ENCODE data around the gene NEK6.

Gene NEK6

DNA sequence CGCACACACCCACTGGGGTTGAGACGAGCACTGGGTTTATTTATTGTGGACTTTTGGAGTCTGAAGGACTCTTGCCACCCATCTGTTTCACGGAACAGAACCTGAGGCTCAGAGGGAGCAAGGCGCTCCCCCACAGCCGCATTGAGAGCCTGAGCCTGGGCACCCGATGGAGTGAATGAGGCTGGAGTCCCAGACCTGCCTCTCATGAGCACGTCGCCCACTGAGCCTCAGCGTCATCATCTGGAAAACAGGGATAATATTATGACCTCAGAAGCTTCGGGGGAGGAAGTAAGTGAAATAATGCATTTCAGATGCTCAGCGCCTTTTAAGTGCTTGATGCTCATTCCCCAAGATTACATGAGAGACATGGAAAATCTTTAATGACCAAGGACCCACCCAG, 5.5 kb downstream of the NEK6 start:
- DNase-seq: no peak

DNA sequence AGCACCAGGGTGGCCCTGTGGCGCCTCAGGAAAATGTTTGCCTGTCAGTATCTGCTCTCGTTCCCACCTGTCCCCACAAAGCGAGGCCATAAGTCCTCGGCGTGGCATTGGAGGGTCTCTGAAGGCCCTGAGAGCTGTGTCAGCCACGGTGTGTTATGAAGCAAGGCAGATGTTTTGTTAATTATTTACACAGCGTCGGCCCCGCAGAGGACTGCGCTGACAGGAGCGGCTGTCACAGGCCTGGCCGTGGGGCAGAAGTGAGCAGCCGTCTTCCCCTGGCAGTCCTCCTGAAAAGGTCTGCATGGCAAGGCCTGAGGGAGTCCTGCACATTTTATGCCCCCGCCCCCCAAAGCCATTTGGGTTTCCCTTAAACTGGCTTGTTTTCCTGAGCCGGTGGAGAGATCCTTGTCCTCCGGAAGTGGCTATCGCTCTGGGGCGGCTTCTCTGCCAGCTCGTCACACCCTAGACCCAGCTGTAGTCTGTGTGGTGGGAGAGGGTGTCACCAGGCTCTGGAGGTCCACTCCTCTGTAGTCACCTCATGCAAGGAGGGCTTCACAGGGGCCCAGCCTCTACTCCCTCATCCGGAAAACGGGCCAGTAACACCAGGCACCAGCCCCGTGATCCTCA, 6.2 kb downstream of the NEK6 start:
- no peak for DNase-seq

DNA sequence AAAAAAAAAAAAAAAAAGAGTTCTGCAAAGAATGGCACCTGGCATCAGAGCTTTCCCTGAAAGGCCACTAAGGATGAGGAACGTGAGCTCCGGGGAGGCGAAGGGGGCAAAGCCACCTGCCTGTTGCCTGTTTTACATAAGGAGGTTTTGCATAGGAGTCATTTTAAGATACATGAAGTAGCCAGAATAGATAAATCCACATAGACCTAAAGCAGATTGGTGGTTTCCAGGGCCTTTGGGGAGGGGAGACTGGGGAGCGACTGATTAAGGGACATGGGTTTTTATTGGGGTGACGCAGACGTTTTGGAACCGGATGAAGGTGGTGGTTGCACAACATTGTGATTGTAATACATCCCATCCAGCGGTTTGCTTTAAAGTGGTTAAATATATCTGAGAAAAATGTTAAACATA, 7.1 kb downstream of the NEK6 start:
- no peak for DNase-seq

DNA sequence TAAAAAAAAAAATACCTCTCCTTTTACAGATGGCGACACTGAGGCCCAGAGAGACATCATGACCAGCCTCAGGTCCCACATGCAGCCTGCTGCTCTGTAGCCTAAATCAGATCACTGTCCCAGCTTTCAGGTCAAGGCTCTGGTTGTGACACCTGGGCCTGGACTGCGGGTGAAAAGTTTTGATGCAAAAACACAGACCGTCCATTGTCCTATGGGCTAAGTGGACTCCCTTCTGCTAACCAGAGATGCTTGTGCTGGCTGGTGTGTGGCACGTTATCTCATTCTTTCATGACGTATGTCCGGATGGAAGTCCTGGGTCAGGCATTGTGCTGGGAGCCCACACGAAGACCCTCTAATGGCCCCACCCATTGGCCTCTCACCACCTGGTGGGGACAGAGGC, 7.8 kb downstream of the NEK6 start:
- no peak for DNase-seq

DNA sequence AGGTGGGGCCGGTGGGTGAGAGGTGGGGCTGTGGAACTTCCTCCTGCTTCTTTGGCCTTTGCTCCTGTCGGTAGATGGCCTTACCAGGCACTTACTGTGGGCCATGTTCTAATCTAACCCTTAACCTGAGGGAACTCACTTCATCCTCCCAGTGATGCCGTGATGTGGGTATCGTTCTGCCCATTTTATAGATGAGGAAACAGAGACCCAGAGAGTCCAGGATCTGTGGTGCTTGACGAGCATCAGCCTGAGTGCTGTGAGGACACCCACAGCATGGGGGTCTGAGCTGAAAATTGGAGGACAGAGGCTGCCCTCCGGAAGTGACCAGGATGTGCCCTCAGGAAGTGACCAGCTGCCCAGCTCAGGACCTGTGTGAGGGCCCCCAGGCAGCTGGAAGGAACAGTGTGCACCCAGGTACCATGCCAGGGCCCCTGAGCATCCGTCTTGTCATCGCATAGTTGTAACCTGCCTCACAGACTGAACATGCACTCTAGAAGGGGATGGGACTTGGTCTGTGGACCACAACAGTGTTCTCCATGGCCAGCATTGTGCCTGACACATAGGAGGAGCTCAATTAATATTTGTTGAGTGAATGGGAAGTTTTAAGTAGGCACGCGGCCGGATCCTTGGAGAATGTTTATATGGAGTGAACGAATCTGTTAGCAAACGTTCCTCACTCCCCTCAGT, 8.5 kb downstream of the NEK6 start:
- no peak for DNase-seq

DNA sequence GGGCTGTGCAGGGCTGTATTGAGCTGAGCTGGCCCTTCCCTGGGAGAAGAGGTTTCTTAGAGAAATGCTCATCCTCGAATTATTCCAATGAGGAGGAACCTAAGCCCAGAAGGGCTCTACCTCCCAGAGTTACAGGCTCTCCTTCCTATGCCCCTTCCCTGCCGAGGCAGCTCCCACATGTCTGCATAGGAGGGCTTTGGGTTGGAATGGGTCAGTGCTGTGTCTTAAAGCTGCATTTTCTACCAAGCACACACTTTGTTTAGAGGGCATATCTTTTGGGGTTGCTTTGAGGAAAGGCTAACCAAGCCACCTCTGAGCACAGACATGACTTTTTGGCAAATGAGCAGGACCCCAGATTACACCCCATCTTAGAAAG, 9.1 kb downstream of the NEK6 start:
- no peak for DNase-seq

DNA sequence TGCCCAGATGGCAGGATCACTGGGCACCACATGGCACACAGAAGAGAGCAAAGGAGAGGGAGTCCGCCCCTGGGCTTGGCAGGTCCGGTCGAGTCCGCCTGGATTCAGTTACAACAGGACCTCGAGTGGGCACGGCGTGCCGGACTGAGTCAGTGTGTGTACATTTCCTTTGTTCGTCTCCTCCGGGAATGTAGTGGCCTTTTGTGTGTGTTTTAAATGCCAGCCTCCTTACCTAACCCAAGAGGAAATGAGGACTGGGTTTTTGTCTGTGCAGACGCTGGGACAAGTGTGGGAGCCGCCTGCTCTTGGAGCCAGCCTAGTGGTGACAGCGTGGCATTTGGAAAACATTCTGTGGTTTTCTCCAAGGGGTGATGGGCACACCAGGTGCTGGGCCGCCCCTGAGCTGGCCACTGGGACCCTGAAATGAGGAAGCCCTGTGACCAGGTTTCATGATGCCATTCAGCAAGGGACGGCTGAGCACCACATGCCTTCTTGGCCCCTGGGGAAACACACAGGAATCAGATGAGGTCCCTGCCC, 9.6 kb downstream of the NEK6 start:
- no peak for DNase-seq

DNA sequence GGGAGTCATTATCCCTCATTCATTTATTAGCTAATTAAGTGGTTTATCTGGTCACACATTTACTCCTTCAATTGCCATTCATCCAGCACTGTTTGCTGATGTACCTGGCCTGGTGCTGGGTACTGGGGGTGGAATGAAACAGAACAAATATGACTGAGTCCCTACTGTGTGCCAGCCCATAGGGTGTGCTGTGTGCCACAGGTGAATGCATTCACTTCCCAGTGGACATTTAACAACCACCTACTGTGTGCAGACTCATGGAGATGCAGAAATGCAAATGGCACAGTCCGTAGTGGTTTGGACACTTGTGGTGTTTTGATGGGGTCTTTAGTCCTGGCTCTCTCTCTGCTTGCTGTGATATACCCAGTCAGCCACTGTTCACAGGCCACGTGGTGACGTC, 10.5 kb downstream of the NEK6 start:
- no peak for DNase-seq

DNA sequence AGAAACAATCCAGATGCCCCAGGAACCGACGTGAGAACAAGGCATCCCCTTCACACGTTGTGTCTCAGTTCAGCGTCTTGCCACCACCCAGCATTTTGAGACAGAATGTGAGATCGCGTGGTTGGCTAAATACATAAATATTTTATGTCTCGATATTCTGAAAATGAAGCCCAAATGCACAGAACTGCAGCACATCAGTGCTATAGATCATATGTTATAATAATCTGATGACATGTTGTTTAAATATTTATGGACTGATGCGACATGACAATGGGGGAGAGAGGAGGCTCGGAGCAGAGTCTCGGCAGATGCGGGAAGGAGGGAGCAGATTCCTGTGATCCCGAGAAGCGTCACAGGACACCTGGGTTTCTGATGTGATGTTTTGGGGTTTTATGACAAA, 10.9 kb downstream of the NEK6 start:
- DNase-seq: no peak

DNA sequence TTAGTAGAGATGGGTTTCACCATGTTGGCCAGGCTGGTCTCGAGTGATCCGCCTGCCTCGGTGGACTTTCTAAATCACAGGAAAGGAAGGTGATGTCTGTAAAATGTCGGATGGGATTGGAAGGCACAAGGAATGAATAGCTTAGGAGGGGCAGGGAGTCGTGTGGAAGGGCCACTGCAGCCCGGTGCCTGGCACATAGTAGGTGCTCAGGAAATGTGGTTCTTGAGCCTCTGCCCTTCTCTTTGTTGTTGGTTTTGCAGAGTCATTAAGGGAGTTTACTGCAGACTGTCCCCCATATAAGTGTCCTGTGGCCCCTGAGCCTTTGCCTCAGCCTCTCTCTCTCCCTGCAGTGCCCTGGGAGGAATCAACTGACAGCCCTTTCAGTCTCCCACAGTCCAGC, 11.8 kb downstream of the NEK6 start:
- no peak for DNase-seq

DNA sequence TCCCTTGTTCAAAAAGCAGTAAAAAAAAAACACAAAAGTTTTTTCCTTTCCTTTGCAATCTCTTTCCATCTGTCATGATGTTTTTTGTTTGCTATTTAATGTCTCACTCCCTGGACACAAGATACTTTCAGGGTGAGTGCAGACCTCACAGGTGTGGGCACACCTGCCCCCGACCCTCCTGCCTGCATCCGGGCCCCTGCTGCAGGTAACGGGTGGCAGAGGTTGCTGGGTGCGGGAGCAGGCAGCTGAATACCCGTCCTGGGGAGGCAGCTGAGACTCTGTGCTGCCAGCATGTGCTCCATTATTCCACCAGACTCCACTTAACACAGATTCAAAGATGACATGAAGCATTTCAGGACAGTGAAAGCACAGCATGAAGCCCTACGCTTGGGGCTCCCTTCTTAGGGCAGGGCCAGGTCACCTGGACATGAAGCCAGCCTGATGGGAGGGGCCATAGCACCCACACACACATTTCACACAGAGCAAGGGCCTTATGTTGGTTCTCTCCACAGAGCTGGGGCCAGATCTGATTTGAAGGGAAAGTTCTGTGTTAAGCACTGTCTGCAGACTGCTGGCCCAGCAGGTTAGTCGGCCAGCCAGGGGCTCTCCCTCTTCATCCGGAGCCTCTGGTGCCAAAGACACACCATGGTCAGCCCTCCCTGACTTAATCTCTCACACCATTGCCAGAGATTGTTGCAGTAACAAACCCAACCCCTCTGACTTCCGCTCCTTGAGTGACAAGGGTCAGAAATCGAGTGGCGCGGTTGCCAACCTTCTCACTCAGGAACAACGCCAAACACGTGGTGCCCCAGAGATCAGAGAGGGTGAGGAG, 13.0 kb downstream of the NEK6 start:
- DNase-seq: no peak

DNA sequence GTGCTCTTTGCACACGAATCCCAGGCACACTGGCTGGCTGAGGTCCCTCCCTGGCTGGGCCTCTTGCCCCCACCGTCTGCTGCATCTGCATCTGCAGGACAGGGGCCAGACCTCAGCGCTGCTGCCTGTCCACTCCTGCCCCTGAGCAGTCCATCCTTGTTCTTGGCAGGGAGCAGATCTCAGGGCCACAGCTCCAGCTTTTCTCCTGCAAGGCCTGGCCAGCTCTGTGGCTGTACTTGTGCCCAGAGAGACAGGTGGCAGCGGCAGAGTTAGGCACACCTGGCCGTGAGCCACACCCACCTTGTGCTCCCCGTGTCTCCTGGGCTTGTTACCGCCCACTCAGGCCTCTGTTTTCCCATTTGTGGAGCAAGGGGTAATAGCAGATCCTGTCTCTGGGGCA, 13.9 kb downstream of the NEK6 start:
- no peak for DNase-seq

DNA sequence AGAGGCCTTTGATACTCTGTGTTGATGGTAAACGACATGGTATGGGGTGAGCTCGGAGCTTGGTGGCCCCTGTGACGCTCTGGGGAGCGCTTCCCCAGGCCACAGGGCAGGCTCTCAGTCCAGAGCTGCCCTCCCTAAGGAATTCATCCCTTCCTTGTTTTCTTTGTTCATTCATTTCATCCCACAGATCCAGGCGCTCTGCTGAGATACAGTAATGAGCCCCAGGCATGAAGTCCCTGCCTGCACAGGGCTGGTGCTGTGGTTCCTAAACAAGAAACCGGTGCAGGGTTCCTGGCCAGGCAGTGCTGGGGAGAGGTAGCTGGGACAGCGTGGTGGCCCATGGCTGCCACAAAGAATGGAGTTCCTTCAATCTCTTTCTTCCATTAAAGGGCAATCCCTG, 14.4 kb downstream of the NEK6 start:
- DNase-seq: no peak

DNA sequence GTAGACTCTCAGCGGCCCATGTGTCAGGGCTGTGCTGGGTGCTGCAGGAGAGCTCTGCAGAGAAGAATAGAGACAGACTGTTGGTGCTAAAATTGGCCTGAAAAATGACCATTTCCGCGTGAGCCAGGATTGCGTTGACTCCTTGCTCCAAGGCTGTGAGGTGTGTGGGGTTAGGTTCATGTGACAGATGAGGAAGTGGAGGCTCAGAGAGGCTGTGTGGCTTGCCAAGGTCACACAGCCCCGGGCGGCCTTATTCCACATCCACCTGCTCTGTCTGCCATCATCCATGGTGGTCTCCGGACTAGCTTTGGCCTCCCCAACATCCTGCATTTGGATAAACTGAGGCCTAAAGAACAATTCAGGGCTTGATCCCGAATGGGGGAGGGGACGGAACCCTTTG, 15.2 kb downstream of the NEK6 start:
- no peak for DNase-seq

DNA sequence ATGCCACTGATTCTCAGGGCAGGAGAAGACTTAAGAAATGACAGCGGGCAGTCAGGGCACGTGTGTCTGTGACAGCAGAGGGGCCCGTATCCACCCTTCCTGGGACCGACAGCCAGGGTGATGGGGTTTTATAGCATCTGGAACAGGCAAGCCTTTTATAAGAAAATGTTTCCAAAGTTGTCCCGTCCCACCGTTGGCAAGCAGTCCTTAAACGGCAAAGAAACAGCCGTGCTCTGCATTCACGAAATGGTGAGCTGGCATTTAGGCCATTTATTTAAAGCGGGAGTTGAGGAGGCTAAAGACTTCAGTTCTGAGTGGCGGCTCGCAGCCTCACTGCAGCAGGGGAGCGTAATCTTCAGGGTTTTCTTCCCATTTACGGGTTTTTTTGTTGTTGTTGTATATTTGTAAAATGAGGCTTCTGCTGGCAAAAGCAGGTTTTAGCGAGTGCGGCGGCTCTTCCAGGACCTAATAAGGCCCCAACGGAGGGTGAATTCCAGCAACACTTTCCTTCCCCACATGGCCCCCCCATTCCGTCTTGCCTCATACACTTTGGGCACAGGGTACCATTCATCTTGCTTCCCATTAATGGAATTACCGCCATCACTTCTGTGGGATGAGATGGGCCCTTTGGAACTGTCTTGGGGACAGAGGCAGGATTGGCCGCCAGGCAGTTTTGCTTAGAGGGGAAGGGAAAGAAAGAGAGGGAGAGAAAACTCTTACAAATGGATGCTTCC, 15.8 kb downstream of the NEK6 start:
- no peak for DNase-seq

DNA sequence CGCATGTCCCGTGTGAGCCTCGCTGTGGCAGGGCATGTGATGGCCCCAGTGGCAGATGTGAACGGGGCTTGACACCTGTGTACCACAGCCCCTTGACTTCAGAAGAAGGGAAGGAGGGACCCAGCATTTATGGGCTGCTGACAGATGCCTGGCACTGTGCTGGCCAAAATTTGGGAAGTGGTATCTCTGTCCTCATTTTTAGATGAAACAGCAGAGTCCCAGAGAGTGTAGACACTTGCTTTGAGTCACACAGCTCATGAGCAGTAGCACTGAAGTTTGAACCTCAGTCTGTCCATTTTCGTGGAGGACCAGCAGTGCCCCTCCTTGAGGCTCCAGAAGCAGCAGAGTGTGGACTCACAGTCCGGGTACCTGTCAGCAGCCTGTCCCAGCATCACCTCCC, 16.5 kb downstream of the NEK6 start:
- no peak for DNase-seq

DNA sequence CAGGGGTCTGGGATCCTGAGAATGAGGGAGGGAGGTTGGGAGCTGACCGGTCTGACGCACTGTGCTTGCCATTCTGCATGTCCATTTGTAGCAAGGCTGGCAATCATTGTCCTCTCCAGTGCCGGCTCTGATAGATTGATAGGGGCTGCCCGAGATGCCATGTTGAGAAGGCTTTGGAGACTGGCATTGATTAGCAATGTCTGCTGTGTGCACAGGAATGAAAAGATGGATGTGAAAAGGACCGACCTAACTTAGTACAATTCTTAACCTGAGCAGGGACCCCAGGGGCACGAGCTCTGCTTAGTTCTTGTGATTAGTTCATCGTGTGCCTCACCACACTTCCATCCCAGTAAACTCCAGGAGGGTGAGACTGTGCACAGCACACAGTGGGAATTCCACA, 17.0 kb downstream of the NEK6 start:
- DNase-seq: no peak

DNA sequence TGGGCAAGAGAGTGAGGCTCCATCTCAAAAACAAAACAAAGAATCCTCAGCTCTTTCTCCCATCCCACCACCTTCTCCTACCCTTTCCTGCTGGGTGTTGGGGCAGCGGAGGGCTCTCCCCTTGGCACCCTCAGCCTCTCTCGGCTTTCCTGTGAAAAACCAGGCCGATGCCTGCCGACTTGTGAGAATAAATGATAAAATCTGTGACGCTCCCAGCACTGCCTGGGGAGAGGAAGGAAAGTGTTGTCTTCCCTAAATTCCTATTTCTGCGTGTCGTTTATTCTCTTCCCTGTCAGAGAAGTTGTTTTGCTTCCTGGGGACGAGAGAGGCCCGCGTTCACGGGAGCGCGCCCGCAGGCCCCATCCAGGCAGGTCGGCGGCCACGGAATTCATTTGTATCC, 19.7 kb downstream of the NEK6 start:
- no peak for DNase-seq

DNA sequence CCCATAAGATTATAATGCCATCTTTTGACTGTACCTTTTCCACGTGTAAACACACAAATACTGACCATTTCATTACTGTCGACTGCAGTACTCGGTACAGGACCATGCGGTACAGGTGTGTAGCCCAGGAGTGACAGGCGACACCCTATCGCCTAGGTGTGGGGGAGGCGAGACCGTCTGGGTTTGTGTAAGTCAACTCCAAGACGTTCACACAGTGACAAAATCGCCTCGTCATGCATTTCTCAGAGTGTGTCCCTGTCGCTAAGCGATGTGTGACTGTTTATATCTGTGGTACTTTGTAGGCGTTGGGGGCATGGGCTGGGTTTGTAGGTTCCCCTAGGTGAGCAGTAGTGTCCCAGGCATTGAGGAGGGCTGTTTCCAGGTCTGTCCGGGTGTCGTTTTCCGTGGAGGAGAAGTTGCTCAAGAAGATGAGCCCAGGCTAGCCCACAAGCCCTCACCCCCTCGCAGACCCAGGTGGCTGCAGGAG, 20.3 kb downstream of the NEK6 start:
- no peak for DNase-seq

DNA sequence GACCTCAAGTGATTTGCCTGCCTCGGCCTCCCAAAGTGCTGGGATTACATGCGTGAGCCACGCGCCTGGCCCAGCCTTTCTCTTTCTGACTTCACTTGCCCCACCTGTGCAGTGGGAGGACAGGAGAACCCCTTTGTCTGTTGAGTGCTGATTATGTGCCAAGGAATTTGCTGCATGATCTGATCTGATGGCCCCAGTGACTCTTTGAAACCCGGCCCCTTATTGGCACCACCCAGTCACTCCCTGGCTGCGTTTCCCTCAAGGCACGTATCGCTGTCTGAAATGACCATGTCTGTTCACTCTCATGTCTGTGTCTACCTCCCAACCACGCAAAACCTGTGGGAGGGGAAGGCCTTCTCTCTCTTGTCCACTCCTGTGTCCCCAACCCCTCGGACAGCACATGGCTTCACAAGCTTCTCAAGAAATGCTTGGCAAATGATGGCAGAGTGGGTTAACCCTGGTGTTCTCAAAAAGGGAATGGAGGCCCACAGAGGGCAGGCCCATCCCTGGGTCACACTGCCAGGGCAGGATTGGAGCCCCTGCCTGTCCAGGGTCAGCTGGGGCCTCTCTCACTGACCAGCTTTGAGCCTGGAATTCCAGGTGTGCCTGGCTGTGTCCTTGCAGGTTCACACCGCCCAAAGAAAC, 21.9 kb downstream of the NEK6 start:
- no peak for DNase-seq

DNA sequence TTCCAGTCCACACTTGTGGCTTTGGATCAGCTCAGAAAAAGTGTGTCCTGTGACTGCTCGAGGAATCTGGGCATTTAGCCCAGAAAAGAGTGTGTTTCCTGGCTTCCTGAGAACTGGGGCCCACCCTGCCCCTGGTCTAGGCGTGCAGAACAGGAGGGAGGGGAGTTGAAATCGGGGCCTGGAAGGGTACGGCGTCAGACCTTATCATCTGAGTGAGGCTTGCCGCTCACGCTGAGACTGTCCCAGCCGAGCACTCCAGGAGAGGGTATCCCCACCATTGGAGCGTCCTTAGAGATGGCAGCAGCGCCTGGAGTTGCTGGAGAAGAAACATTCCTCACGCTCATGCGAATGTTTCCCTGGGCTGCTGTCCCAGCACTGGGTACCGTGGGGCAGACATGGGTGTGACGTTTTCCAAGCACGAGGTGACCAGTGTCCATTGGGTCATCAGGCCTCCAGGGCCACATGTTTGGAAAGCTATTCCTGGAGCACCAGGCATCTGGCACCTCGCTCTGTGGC, 22.5 kb downstream of the NEK6 start:
- DNase-seq: no peak

DNA sequence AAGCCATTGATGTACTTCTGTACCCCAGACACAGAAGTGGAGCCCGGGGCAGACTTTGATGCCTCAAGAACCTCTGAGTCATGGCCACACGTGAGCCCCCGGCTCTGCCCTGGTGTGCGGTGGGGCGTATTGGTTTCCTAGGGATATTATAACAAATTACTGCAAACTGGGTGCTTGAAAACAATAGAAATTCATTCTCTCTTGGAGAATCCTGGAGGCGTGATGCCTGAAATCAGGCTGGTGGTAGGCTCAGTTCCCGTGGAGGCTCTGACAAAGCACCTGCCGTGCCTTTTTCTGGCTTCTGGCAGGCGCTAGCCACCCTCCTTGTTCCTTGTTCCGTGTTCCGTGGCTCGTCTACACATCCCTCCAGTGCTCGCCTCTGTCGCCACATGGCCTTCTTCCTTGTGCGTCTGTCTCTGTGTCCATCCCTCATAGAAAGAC, 24.2 kb downstream of the NEK6 start:
- no peak for DNase-seq
